Fibroblast of lung (primary cell): ENCODE data around the gene HHAT. TPM values are rescaled to one million over a fixed set of nuclear protein-coding genes. Genes with fewer than 3 reads are reported as not detected.

Experiments
- DNase-seq, 2 donors: peaks; one replicate each; pipeline versions ENCODE4 v3.0.0 to v3.0.0-alpha.2; 2010; ENCODE audit warnings: low read depth in 2 of 2
- H2AFZ ChIP-seq: 2 replicates; pipeline ENCODE4 v1.5.1; 2012; ENCODE audit warnings: low read length, control low read depth, inconsistent platforms
- H3K27ac ChIP-seq: 2 replicates; pipeline ENCODE4 v1.5.1; 2011; ENCODE audit warnings: low read length, control low read depth; ENCODE audit not compliant: insufficient read depth
- H3K27me3 ChIP-seq: 2 replicates; pipeline ENCODE4 v1.5.1; 2011; ENCODE audit warnings: mild to moderate bottlenecking, low read length; ENCODE audit not compliant: control insufficient read depth, insufficient read depth
- H3K36me3 ChIP-seq: 2 replicates; pipeline ENCODE4 v1.5.1; 2011; ENCODE audit warnings: low read length; ENCODE audit not compliant: control insufficient read depth, insufficient read depth
- H3K4me1 ChIP-seq: 2 replicates; pipeline ENCODE4 v1.5.1; 2011; ENCODE audit warnings: low read length; ENCODE audit not compliant: control insufficient read depth, insufficient read depth; ENCODE audit errors: extremely low read depth
- H3K4me2 ChIP-seq: 2 replicates; pipeline ENCODE4 v1.5.1; 2011; ENCODE audit warnings: low read length, control low read depth; ENCODE audit not compliant: insufficient read depth; ENCODE audit errors: extremely low read depth
- H3K4me3 ChIP-seq, 4 experiments: fragments of 200-600 bp in 1 of 4; sonication (generic) in 1 of 4; replicated peaks in 1 of 4; 2 replicates each; pipeline ENCODE4 v1.5.1; 2011 to 2016; ENCODE audit warnings: low read length in 4 of 4, low read depth in 3 of 4, mild to moderate bottlenecking in 3 of 4, control low read depth in 2 of 4, inconsistent platforms in 1 of 4, mixed read lengths in 1 of 4; ENCODE audit not compliant: insufficient read depth in 1 of 4; ENCODE audit errors: control extremely low read depth in 1 of 4
- H3K79me2 ChIP-seq: 2 replicates; pipeline ENCODE4 v1.5.1; 2012; ENCODE audit warnings: mild to moderate bottlenecking, low read length, inconsistent platforms; ENCODE audit not compliant: control insufficient read depth, insufficient read depth
- H3K9ac ChIP-seq: 2 replicates; pipeline ENCODE4 v1.5.1; 2011; ENCODE audit warnings: mild to moderate bottlenecking, low read length, control low read depth; ENCODE audit not compliant: insufficient read depth
- H3K9me3 ChIP-seq: 2 replicates; pipeline ENCODE4 v1.5.1; 2012; ENCODE audit warnings: low read depth, low read length; ENCODE audit not compliant: control insufficient read depth, insufficient read depth
- H4K20me1 ChIP-seq: 2 replicates; pipeline ENCODE4 v1.5.1; 2011; ENCODE audit warnings: low read length; ENCODE audit not compliant: control insufficient read depth, insufficient read depth; ENCODE audit errors: extremely low read depth
- EZH2 ChIP-seq: IDR thresholded peaks from 2 replicates; pipeline ENCODE4 v1.5.1; 2012; ENCODE audit warnings: low read length, control low read depth, mild to moderate bottlenecking; ENCODE audit errors: missing control alignments
- polyA plus RNA-seq, 2 donors: library from polyadenylated mRNA; depleted of rRNA in 1 of 2; stranded (reverse) in 1 of 2; unstranded in 1 of 2; fragments of >200 nt; gene quantifications; 2 replicates each; pipeline ENCODE4 v1.2.1, GENCODE V29; 2011 to 2012; ENCODE audit warnings: missing spikeins in 1 of 2
- total RNA-seq: library from RNA; depleted of rRNA; stranded (reverse); fragments of >200 nt; gene quantifications from 2 replicates; pipeline ENCODE4 v1.2.1, GENCODE V29; 2014
- TF ChIP-seq, protein P1 (sequence below), 2 donors: IDR thresholded peaks in 1 of 2; conservative IDR thresholded peaks in 1 of 2; 1 replicate in 1 of 2; 2 replicates in 1 of 2; pipeline ENCODE4 v1.5.1; 2011 to 2012; ENCODE audit warnings: low read length in 2 of 2, control low read depth in 1 of 2, inconsistent platforms in 1 of 2, low read depth in 1 of 2, mild to moderate bottlenecking in 1 of 2

Gene HHAT
- total and polyA plus RNA-seq, 2 donors (not counting 1 experiment from before 2014, with no cell fraction given), result 3.6 to 4.8 TPM

DNA sequence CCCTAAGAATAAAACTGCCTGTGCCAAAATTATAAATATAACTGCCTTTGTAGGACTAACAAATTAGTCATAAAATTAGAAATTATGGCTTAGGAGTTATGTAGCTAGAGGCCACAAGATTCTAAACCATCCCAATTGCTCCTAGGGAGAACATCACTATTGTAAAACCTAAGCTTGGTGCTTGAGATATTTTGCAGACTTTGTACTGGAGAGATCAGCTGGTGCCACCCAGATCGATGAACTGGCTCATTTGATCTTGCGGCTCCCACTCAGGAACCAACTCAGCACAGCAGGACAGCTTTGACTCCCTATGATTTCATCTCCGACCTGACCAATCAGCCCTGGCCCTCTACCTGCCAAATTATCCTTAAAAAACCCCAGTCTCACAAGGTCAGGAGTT is 30.6 kb downstream of the HHAT start:
- no peak for DNase-seq
- H3K79me2 ChIP-seq, result no peaks in the 10 kb centered on the region
- H3K4me3 ChIP-seq, result no peak overlapping the region
- no peak overlapping the region for H2AFZ ChIP-seq
- H3K4me1 ChIP-seq, result peaks cover 6% of the 10 kb centered on the region
- no peaks in the 10 kb centered on the region for H4K20me1 ChIP-seq
- H3K27me3 ChIP-seq, result no peaks in the 10 kb centered on the region
- no peak for TF ChIP-seq EZH2
- TF ChIP-seq, protein P1, sequence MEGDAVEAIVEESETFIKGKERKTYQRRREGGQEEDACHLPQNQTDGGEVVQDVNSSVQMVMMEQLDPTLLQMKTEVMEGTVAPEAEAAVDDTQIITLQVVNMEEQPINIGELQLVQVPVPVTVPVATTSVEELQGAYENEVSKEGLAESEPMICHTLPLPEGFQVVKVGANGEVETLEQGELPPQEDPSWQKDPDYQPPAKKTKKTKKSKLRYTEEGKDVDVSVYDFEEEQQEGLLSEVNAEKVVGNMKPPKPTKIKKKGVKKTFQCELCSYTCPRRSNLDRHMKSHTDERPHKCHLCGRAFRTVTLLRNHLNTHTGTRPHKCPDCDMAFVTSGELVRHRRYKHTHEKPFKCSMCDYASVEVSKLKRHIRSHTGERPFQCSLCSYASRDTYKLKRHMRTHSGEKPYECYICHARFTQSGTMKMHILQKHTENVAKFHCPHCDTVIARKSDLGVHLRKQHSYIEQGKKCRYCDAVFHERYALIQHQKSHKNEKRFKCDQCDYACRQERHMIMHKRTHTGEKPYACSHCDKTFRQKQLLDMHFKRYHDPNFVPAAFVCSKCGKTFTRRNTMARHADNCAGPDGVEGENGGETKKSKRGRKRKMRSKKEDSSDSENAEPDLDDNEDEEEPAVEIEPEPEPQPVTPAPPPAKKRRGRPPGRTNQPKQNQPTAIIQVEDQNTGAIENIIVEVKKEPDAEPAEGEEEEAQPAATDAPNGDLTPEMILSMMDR (conservative IDR thresholded peaks at IDR 0.05 in 1 of 2, IDR thresholded peaks at IDR 0.05 in 1 of 2; ENCODE audit: low read depth in 1 of 2, low read length in 2 of 2), result no peak
- H3K9me3 ChIP-seq, result no peaks in the 10 kb centered on the region
- no peaks in the 10 kb centered on the region for H3K36me3 ChIP-seq
- no peak overlapping the region for H3K9ac ChIP-seq
- no peak overlapping the region for H3K27ac ChIP-seq
- no peak overlapping the region for H3K4me2 ChIP-seq

DNA sequence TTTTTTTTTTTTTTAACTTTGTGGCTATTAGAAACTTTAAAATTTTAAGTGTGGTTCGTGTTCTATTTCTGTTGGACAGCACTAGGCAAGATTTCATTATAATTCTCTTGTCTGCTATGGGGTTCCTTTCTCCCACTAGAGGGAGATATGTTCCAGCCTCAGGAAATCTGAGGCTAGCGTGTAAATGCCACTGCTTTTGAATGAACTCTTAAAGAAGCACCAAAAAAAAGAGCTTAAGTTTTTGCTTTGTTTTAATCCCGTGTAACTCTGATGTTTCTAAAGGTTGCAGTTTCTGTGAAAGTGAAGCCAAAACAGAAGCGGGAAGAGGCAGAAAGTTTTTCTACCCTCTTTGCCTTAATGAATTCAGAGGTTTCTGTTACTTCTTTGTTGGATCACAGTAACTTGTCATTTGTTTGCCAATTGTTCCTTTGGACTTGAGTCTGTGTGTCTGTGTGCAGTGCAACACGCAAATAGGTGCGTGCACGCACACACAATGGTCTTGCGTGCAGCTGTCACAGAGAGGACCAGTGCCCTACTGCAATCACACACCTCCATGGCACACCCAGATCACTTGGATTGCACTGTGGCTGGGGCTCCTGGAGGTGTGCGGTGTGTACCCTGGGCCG is 32.3 kb downstream of the HHAT start:
- Histone ChIP-seq H4K20me1 (no peaks in the 10 kb centered on the region), H3K27ac (no peak overlapping the region), H3K4me3 (no peak overlapping the region), H3K36me3 (no peaks in the 10 kb centered on the region), H3K9me3 (no peaks in the 10 kb centered on the region), H3K9ac (no peak overlapping the region), H3K79me2 (no peaks in the 10 kb centered on the region), H2AFZ (no peak overlapping the region), H3K27me3 (no peaks in the 10 kb centered on the region), H3K4me2 (no peak overlapping the region), H3K4me1 (peaks cover 6% of the 10 kb centered on the region)
- TF ChIP-seq, protein P1 (conservative IDR thresholded peaks at IDR 0.05 in 1 of 2, IDR thresholded peaks at IDR 0.05 in 1 of 2; ENCODE audit: low read depth in 1 of 2, low read length in 2 of 2), result peak; percentile 75 to 80
- TF ChIP-seq EZH2, result no peak
- DNase-seq, result peak; percentile 61 to 79

DNA sequence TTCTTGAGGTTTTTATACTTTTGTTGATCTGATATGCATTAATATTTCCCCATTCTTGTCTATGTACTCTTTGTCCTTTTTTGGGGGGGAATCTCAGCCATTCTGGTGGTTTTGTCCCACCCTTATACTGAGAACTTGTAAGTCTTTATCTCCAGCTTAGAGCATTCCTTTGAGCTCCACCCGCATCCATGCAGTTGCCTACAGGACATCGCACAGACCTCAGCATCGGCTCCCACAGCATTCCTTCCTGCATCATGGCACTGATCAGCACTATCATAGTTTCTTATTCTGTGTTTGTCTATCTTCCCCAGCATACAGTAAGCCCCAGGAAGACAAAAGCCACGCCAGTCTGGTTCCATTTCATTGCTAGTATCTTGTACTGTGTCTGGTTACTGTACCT is 33.0 kb downstream of the HHAT start:
- Histone ChIP-seq H3K4me1 (peaks cover 6% of the 10 kb centered on the region), H3K27me3 (no peaks in the 10 kb centered on the region), H3K4me2 (no peak overlapping the region), H4K20me1 (no peaks in the 10 kb centered on the region), H3K9ac (no peak overlapping the region), H3K27ac (no peak overlapping the region), H3K79me2 (no peaks in the 10 kb centered on the region), H3K4me3 (no peak overlapping the region), H2AFZ (no peak overlapping the region), H3K36me3 (no peaks in the 10 kb centered on the region), H3K9me3 (no peaks in the 10 kb centered on the region)
- peak in 1 of 2 donors; percentile 29 for DNase-seq
- TF ChIP-seq, protein P1 (conservative IDR thresholded peaks at IDR 0.05 in 1 of 2, IDR thresholded peaks at IDR 0.05 in 1 of 2; ENCODE audit: low read depth in 1 of 2, low read length in 2 of 2), result no peak
- no peak for TF ChIP-seq EZH2
